H1 (cell line): Measurements from ENCODE around the gene MORC1. TPM values are rescaled to one million over a fixed set of nuclear protein-coding genes. Genes with fewer than 3 reads are reported as not detected.

ENCODE experiments used
- CTCF ChIA-PET: fragments of 300-600 bp; sonication (Branson Sonifier 250); formaldehyde crosslinking; loops from one replicate; lab custom pipeline; 2021; ENCODE audit not compliant: partially characterized antibody; lab: Charles Lee
- POLR2A ChIA-PET: fragments of 300-600 bp; sonication (Branson Sonifier 250); formaldehyde crosslinking; loops from one replicate; lab custom pipeline; 2021; ENCODE audit warnings: inconsistent platforms; ENCODE audit not compliant: partially characterized antibody; lab: Charles Lee
- DNase-seq, 2 experiments: peaks; one replicate each; pipeline versions ENCODE4 v3.0.0 to v3.0.0-alpha.2; 2010 to 2022; ENCODE audit warnings: low spot score in 2 of 2, low read depth in 1 of 2, mixed read lengths in 1 of 2
- FAIRE-seq: peaks from 2 replicates; lab custom pipeline; 2011; peaks lifted over from hg19 to GRCh38; lab: Jason Lieb, UNC
- H2AFZ ChIP-seq: 2 replicates; pipeline ENCODE4 v1.8.1; 2012; ENCODE audit warnings: low read length, inconsistent platforms
- H2AK5ac ChIP-seq: 2 replicates; pipeline ENCODE4 v1.6.1; 2013; ENCODE audit warnings: low read depth, low read length
- H2BK120ac ChIP-seq: replicated peaks from 2 replicates; pipeline ENCODE3; 2013; ENCODE audit warnings: low read depth, low read length, inconsistent platforms
- H2BK12ac ChIP-seq: 2 replicates; pipeline ENCODE4 v1.6.1; 2013; ENCODE audit warnings: low read depth, low read length
- H2BK15ac ChIP-seq: 2 replicates; pipeline ENCODE4 v1.6.1; 2013; ENCODE audit warnings: low read length
- H2BK20ac ChIP-seq: 2 replicates; pipeline ENCODE4 v1.6.1; 2013; ENCODE audit warnings: low read length
- H2BK5ac ChIP-seq: 2 replicates; pipeline ENCODE4 v1.6.1; 2013; ENCODE audit warnings: low read depth, low read length
- H3K14ac ChIP-seq: 2 replicates; pipeline ENCODE4 v1.6.1; 2013; ENCODE audit warnings: inconsistent platforms; ENCODE audit not compliant: insufficient read length
- H3K18ac ChIP-seq: 2 replicates; pipeline ENCODE4 v1.6.1; 2013; ENCODE audit warnings: low read length; ENCODE audit errors: extremely low read depth
- H3K23ac ChIP-seq: 2 replicates; pipeline ENCODE4 v1.6.1; 2013; ENCODE audit warnings: inconsistent platforms; ENCODE audit not compliant: insufficient read length
- H3K23me2 ChIP-seq: 2 replicates; pipeline ENCODE4 v1.6.1; 2013; ENCODE audit warnings: low read depth, low read length
- H3K27ac ChIP-seq: 2 replicates; pipeline ENCODE4 v1.6.1; 2011; ENCODE audit warnings: low read depth, low read length, inconsistent platforms
- H3K27me3 ChIP-seq, 4 experiments: replicated peaks in 1 of 4; 1 replicate in 1 of 4; 2 replicates in 3 of 4; pipeline versions ENCODE4 v1.6.1 to v1.8.1; 2011 to 2013; ENCODE audit warnings: low read length in 3 of 4, mild to moderate bottlenecking in 3 of 4, inconsistent platforms in 2 of 4, mixed read lengths in 2 of 4, moderate library complexity in 1 of 4; ENCODE audit not compliant: control insufficient read depth in 3 of 4, insufficient read depth in 3 of 4; ENCODE audit errors: extremely low read depth in 1 of 4
- H3K36me3 ChIP-seq, 4 experiments: 2 replicates each; pipeline versions ENCODE4 v1.6.1 to v1.8.1; 2011 to 2013; ENCODE audit warnings: mild to moderate bottlenecking in 4 of 4, low read length in 3 of 4, moderate library complexity in 2 of 4, control low read depth in 1 of 4, inconsistent platforms in 1 of 4; ENCODE audit not compliant: insufficient read depth in 4 of 4, control insufficient read depth in 2 of 4
- H3K4ac ChIP-seq: replicated peaks from 2 replicates; pipeline ENCODE3; 2013; ENCODE audit warnings: low read length, low read depth, mixed read lengths, inconsistent platforms; ENCODE audit not compliant: insufficient read length
- H3K4me1 ChIP-seq, 4 experiments: replicated peaks in 1 of 4; 1 replicate in 1 of 4; 2 replicates in 3 of 4; pipeline versions ENCODE4 v1.6.1 to v1.8.1; 2011 to 2013; ENCODE audit warnings: low read length in 3 of 4, inconsistent platforms in 2 of 4, mixed read lengths in 1 of 4; ENCODE audit not compliant: insufficient read depth in 4 of 4, control insufficient read depth in 3 of 4
- H3K4me2 ChIP-seq, 2 experiments: 2 replicates each; pipeline versions ENCODE4 v1.6.1 to v1.8.1; 2011 to 2013; ENCODE audit warnings: low read depth in 2 of 2, low read length in 2 of 2, control low read depth in 1 of 2, inconsistent platforms in 1 of 2, mild to moderate bottlenecking in 1 of 2; ENCODE audit not compliant: insufficient read depth in 1 of 2
- H3K4me3 ChIP-seq, 4 experiments: fragments of 200-600, 300-600 bp in 1 of 4; sonication (generic), shearing (Covaris generic), sonication (Bioruptor Twin) in 1 of 4; 2 replicates each; pipeline versions ENCODE4 v1.5.1 to v1.8.1; 2011 to 2016; ENCODE audit warnings: low read length in 4 of 4, low read depth in 3 of 4, control low read depth in 2 of 4, inconsistent platforms in 2 of 4, mild to moderate bottlenecking in 2 of 4, mixed read lengths in 1 of 4, moderate library complexity in 1 of 4; ENCODE audit not compliant: insufficient read depth in 2 of 4; ENCODE audit errors: extremely low read depth in 1 of 4
- H3K56ac ChIP-seq: replicated peaks from 2 replicates; pipeline ENCODE3; 2013; ENCODE audit warnings: low read depth, mild to moderate bottlenecking, mixed read lengths, low read length, inconsistent platforms; ENCODE audit not compliant: insufficient read length
- H3K79me1 ChIP-seq: 2 replicates; pipeline ENCODE4 v1.6.1; 2013; ENCODE audit warnings: low read depth, low read length, control low read depth
- H3K79me2 ChIP-seq, 2 experiments: 2 replicates each; pipeline versions ENCODE4 v1.6.1 to v1.8.1; 2012 to 2013; ENCODE audit warnings: low read length in 2 of 2, mild to moderate bottlenecking in 2 of 2, inconsistent platforms in 1 of 2; ENCODE audit not compliant: insufficient read depth in 2 of 2, control insufficient read depth in 1 of 2
- H3K9ac ChIP-seq, 4 experiments: replicated peaks in 1 of 4; 1 replicate in 1 of 4; 2 replicates in 3 of 4; pipeline versions ENCODE4 v1.6.1 to v1.8.1; 2011 to 2013; ENCODE audit warnings: low read depth in 3 of 4, low read length in 3 of 4, control low read depth in 2 of 4, mild to moderate bottlenecking in 2 of 4, moderate library complexity in 2 of 4, inconsistent platforms in 1 of 4; ENCODE audit errors: extremely low read depth in 1 of 4
- H3K9me3 ChIP-seq, 2 experiments: 2 replicates each; pipeline versions ENCODE4 v1.6.1 to v1.8.1; 2012 to 2013; ENCODE audit warnings: mild to moderate bottlenecking in 2 of 2, moderate library complexity in 2 of 2, control low read depth in 1 of 2, inconsistent platforms in 1 of 2, low read depth in 1 of 2, low read length in 1 of 2, mixed read lengths in 1 of 2; ENCODE audit not compliant: insufficient read depth in 2 of 2
- H4K20me1 ChIP-seq, 2 experiments: replicated peaks in 1 of 2; 2 replicates each; pipeline versions ENCODE3 to v1.8.1; 2011 to 2013; ENCODE audit warnings: inconsistent platforms in 2 of 2, low read length in 2 of 2, mild to moderate bottlenecking in 1 of 2; ENCODE audit not compliant: insufficient read depth in 2 of 2, control insufficient read depth in 1 of 2
- H4K5ac ChIP-seq: 2 replicates; pipeline ENCODE4 v1.6.1; 2013; ENCODE audit warnings: low read length, low read depth, mixed read lengths, inconsistent platforms; ENCODE audit not compliant: insufficient read length
- H4K8ac ChIP-seq: 2 replicates; pipeline ENCODE4 v1.8.0; 2013; ENCODE audit warnings: mild to moderate bottlenecking, moderate library complexity, low read length, inconsistent platforms; ENCODE audit not compliant: insufficient read depth; ENCODE audit errors: extremely low read depth
- H4K91ac ChIP-seq: replicated peaks from 2 replicates; pipeline ENCODE3; 2013; ENCODE audit warnings: low read length, mixed read lengths, inconsistent platforms; ENCODE audit not compliant: insufficient read length
- BRCA1 ChIP-seq: IDR thresholded peaks from 2 replicates; pipeline ENCODE4 v1.6.1; 2012; ENCODE audit warnings: low read depth, low read length, improper control_type of control experiment
- HDAC2 ChIP-seq, 2 experiments: fragments of 300-600 bp in 1 of 2; sonication (generic) in 1 of 2; IDR thresholded peaks; 2 replicates each; pipeline ENCODE4 v1.6.1; 2011 to 2012; ENCODE audit warnings: low read depth in 2 of 2, low read length in 2 of 2, mild to moderate bottlenecking in 2 of 2, moderate library complexity in 2 of 2, borderline replicate concordance in 1 of 2, inconsistent platforms in 1 of 2
- HDAC6 ChIP-seq: IDR thresholded peaks from one replicate; pipeline ENCODE4 v1.7.1; 2012; ENCODE audit warnings: low read depth, mild to moderate bottlenecking, inconsistent platforms, low read length, moderate library complexity
- KDM4A ChIP-seq: IDR thresholded peaks from one replicate; pipeline ENCODE4 v1.7.1; 2012; ENCODE audit warnings: low read depth, mild to moderate bottlenecking, moderate library complexity, low read length, inconsistent platforms; ENCODE audit not compliant: severe bottlenecking
- RAD21 ChIP-seq, 2 experiments: IDR thresholded peaks in 1 of 2; conservative IDR thresholded peaks in 1 of 2; 2 replicates each; pipeline ENCODE4 v1.6.1; 2011; ENCODE audit warnings: low read depth in 2 of 2, low read length in 2 of 2, improper control_type of control experiment in 1 of 2, inconsistent platforms in 1 of 2, mild to moderate bottlenecking in 1 of 2, moderate library complexity in 1 of 2
- SIRT6 ChIP-seq: IDR thresholded peaks from one replicate; pipeline ENCODE4 v1.7.1; 2012; ENCODE audit warnings: low read length, inconsistent platforms
- SIX5 ChIP-seq: IDR thresholded peaks from 2 replicates; pipeline ENCODE4 v1.6.1; 2011; ENCODE audit warnings: mild to moderate bottlenecking, low read depth, low read length
- TCF12 ChIP-seq: IDR thresholded peaks from 2 replicates; pipeline ENCODE4 v1.6.1; 2011; ENCODE audit warnings: low read depth, mild to moderate bottlenecking, low read length
- WGBS, 2 experiments: shearing (Covaris generic) in 1 of 2; methylation state at CpG; one replicate each; pipeline versions ENCODE4 v1.1.6 to v1.1.7; 2013 to 2015; ENCODE audit warnings: low lambda C conversion rate in 2 of 2, mixed read lengths in 2 of 2, inconsistent platforms in 1 of 2, low coverage in 1 of 2, missing lambda C conversion rate in 1 of 2; ENCODE audit not compliant: insufficient replicate concordance in 2 of 2, insufficient coverage in 1 of 2, insufficient read length in 1 of 2; ENCODE audit errors: extremely low coverage in 1 of 2, missing lambda C conversion rate in 1 of 2; 5-methylcytosine and 5-hydroxymethylcytosine counted together
- polyA plus RNA-seq, 7 experiments: library from polyadenylated mRNA; depleted of rRNA in 3 of 7; stranded (reverse) in 5 of 7; unstranded in 2 of 7; fragments of >200 nt in 5 of 7; fragments of 200-250 nt in 2 of 7; gene quantifications; 1 replicate in 5 of 7; 2 replicates in 1 of 7; 4 replicates in 1 of 7; pipeline versions ENCODE4 v1.2.1 to v1.2.3, GENCODE V29; 2011 to 2013; ENCODE audit warnings: missing spikeins in 2 of 7, mixed read lengths in 2 of 7
- total RNA-seq: library from RNA; stranded (reverse); fragmentation: NEBNext Ultra II Directional; extraction: Animal tissue kit (Norgen Biotek cat#: 25700); gene quantifications from 2 replicates; pipeline ENCODE4 v1.2.1, GENCODE V29; 2021
- TF ChIP-seq, protein P1 (sequence below): IDR thresholded peaks from 2 replicates; pipeline ENCODE4 v1.6.1; 2012; ENCODE audit warnings: inconsistent platforms
- TF ChIP-seq, protein P2 (sequence below): IDR thresholded peaks from 2 replicates; pipeline ENCODE4 v1.6.1; 2011; ENCODE audit warnings: low read length, improper control_type of control experiment
- TF ChIP-seq, protein P3 (sequence below): IDR thresholded peaks from 2 replicates; pipeline ENCODE4 v1.6.1; 2012; ENCODE audit warnings: low read length, inconsistent platforms

MORC1 gene
- total and polyA plus RNA-seq, 2 of the 8 experiments (the other 6 are each of a cell fraction or from before 2014, with no cell fraction given): not detected

DNA sequence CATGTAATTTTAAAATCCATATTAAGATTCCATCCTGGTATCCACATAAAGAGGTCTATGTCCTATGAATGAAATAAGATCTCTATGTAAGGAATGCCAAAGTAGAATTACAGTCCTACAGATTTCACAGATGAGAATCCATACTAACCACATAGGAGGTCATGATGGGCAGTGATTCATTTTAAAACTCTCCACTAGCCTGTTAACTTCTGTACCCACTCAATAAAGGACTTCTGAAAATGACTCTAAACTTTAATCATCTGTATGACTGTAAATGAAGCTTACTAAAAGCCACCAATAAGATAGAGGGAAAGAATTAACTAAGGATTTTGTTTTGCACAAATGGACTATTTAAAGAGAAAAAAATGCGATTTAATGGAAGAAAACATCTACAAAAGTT lies 28.7 kb downstream of the MORC1 start:
- no peaks in the 10 kb centered on the region for H3K36me3 ChIP-seq
- H3K4ac ChIP-seq: no peak overlapping the region
- no peak overlapping the region for H3K4me2 ChIP-seq
- H4K20me1 ChIP-seq: no peaks in the 10 kb centered on the region
- H3K9me3 ChIP-seq: no peaks in the 10 kb centered on the region
- no peak overlapping the region for H4K5ac ChIP-seq
- no peak overlapping the region for H3K14ac ChIP-seq
- H4K8ac ChIP-seq: no peak overlapping the region
- DNase-seq: no peak
- H3K79me2 ChIP-seq: no peaks in the 10 kb centered on the region
- no peak overlapping the region for H4K91ac ChIP-seq
- H3K27ac ChIP-seq: no peak overlapping the region
- H3K4me3 ChIP-seq: no peak overlapping the region
- ChIA-PET CTCF (no interaction called here), POLR2A (no interaction called here)
- H2BK12ac ChIP-seq: no peak overlapping the region
- no peaks in the 10 kb centered on the region for H3K27me3 ChIP-seq
- no peaks in the 10 kb centered on the region for H3K23me2 ChIP-seq
- 95% methylated on average over 1 of the region's 1 CpG; no CpG with 5 or more reads in 1 of the 2 experiments for WGBS, 2 experiments
- no peak for FAIRE-seq
- no peak overlapping the region for H2BK20ac ChIP-seq
- no peak overlapping the region for H2BK5ac ChIP-seq
- no peaks in the 10 kb centered on the region for H3K4me1 ChIP-seq
- H2BK120ac ChIP-seq: no peak overlapping the region
- H3K79me1 ChIP-seq: no peaks in the 10 kb centered on the region
- H3K56ac ChIP-seq: no peak overlapping the region
- no peak overlapping the region for H3K9ac ChIP-seq
- H2BK15ac ChIP-seq: no peak overlapping the region
- no peak overlapping the region for H3K23ac ChIP-seq
- no peak overlapping the region for H3K18ac ChIP-seq
- H2AK5ac ChIP-seq: no peak overlapping the region
- H2AFZ ChIP-seq: no peak overlapping the region
- TF ChIP-seq HDAC2 (IDR thresholded peaks at IDR 0.05; ENCODE audit: borderline replicate concordance in 1 of 2, low read depth in 2 of 2, low read length in 2 of 2) (no peak), BRCA1 (no peak), RAD21 (IDR thresholded peaks at IDR 0.05 in 1 of 2, conservative IDR thresholded peaks at IDR 0.05 in 1 of 2; ENCODE audit: low read depth in 2 of 2, low read length in 2 of 2) (no peak), KDM4A (no peak), SIRT6 (no peak), TCF12 (no peak), SIX5 (no peak), HDAC6 (no peak)
- TF ChIP-seq, protein P1, sequence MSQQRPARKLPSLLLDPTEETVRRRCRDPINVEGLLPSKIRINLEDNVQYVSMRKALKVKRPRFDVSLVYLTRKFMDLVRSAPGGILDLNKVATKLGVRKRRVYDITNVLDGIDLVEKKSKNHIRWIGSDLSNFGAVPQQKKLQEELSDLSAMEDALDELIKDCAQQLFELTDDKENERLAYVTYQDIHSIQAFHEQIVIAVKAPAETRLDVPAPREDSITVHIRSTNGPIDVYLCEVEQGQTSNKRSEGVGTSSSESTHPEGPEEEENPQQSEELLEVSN: no peak
- TF ChIP-seq, protein P2, sequence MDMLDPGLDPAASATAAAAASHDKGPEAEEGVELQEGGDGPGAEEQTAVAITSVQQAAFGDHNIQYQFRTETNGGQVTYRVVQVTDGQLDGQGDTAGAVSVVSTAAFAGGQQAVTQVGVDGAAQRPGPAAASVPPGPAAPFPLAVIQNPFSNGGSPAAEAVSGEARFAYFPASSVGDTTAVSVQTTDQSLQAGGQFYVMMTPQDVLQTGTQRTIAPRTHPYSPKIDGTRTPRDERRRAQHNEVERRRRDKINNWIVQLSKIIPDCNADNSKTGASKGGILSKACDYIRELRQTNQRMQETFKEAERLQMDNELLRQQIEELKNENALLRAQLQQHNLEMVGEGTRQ: no peak
- TF ChIP-seq, protein P3, sequence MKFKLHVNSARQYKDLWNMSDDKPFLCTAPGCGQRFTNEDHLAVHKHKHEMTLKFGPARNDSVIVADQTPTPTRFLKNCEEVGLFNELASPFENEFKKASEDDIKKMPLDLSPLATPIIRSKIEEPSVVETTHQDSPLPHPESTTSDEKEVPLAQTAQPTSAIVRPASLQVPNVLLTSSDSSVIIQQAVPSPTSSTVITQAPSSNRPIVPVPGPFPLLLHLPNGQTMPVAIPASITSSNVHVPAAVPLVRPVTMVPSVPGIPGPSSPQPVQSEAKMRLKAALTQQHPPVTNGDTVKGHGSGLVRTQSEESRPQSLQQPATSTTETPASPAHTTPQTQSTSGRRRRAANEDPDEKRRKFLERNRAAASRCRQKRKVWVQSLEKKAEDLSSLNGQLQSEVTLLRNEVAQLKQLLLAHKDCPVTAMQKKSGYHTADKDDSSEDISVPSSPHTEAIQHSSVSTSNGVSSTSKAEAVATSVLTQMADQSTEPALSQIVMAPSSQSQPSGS: no peak
